CD14-positive monocyte (primary cell): ENCODE data around the gene PCDHAC1. TPM values are rescaled to one million over a fixed set of nuclear protein-coding genes. Genes with fewer than 3 reads are reported as not detected.

Experiments
- DNase-seq, 3 donors: peaks; one replicate each; pipeline ENCODE4 v3.0.0-alpha.2; 2011 to 2022
- H2AFZ ChIP-seq: 2 replicates; pipeline ENCODE4 v1.6.0; 2012; ENCODE audit warnings: mild to moderate bottlenecking, low read depth, low read length, inconsistent platforms; ENCODE audit not compliant: insufficient read depth, poor library complexity, severe bottlenecking
- H3K27ac ChIP-seq, 2 donors: 1 replicate in 1 of 2; 2 replicates in 1 of 2; pipeline ENCODE4 v1.5.1; 2012 to 2013; ENCODE audit warnings: low read length in 2 of 2, control low read depth in 1 of 2, inconsistent platforms in 1 of 2, low read depth in 1 of 2, mild to moderate bottlenecking in 1 of 2
- H3K27me3 ChIP-seq, 2 donors: one replicate each; pipeline versions ENCODE4 v1.6.0 to v1.6.1; 2011 to 2013; ENCODE audit warnings: low read length in 2 of 2; ENCODE audit not compliant: control insufficient read depth in 2 of 2, insufficient read depth in 2 of 2
- H3K36me3 ChIP-seq, 2 donors: replicated peaks in 1 of 2; 1 replicate in 1 of 2; 2 replicates in 1 of 2; pipeline versions ENCODE4 v1.5.1 to v1.6.1; 2012 to 2013; ENCODE audit warnings: low read length in 2 of 2, control low read depth in 1 of 2, inconsistent platforms in 1 of 2, mild to moderate bottlenecking in 1 of 2; ENCODE audit not compliant: insufficient read depth in 2 of 2, control insufficient read depth in 1 of 2
- H3K4me1 ChIP-seq, 2 donors: 1 replicate in 1 of 2; 2 replicates in 1 of 2; pipeline versions ENCODE4 v1.5.1 to v1.6.1; 2012 to 2013; ENCODE audit warnings: low read length in 2 of 2, control low read depth in 1 of 2, inconsistent platforms in 1 of 2, mild to moderate bottlenecking in 1 of 2, moderate library complexity in 1 of 2; ENCODE audit not compliant: insufficient read depth in 2 of 2, control insufficient read depth in 1 of 2
- H3K4me2 ChIP-seq: replicated peaks from 2 replicates; pipeline ENCODE3; 2012; ENCODE audit warnings: low read length, moderate library complexity, mild to moderate bottlenecking; ENCODE audit not compliant: poor library complexity, severe bottlenecking; ENCODE audit errors: extremely low read depth
- H3K4me3 ChIP-seq, 3 experiments: fragments of 200-600 bp in 1 of 3; sonication (generic) in 1 of 3; replicated peaks in 1 of 3; 1 replicate in 2 of 3; 2 replicates in 1 of 3; pipeline ENCODE4 v1.5.1; 2011 to 2013; ENCODE audit warnings: low read length in 3 of 3, mild to moderate bottlenecking in 3 of 3, control low read depth in 2 of 3, low read depth in 2 of 3, inconsistent platforms in 1 of 3, moderate library complexity in 1 of 3
- H3K79me2 ChIP-seq: 2 replicates; pipeline ENCODE4 v1.6.0; 2012; ENCODE audit warnings: mild to moderate bottlenecking, control low read depth, inconsistent platforms, low read length, moderate library complexity; ENCODE audit not compliant: insufficient read depth
- H3K9ac ChIP-seq: 2 replicates; pipeline ENCODE4 v1.6.0; 2017; ENCODE audit warnings: low read length, mild to moderate bottlenecking; ENCODE audit not compliant: insufficient read depth, poor library complexity, severe bottlenecking
- H3K9me3 ChIP-seq, 2 donors: replicated peaks in 1 of 2; 1 replicate in 1 of 2; 2 replicates in 1 of 2; pipeline versions ENCODE4 v1.5.1 to v1.6.1; 2012 to 2013; ENCODE audit warnings: low read length in 2 of 2, control low read depth in 1 of 2; ENCODE audit not compliant: control insufficient read depth in 1 of 2, insufficient read depth in 1 of 2
- H4K20me1 ChIP-seq: 2 replicates; pipeline ENCODE4 v1.6.0; 2012; ENCODE audit warnings: mild to moderate bottlenecking, low read length, control low read depth, moderate library complexity; ENCODE audit not compliant: insufficient read depth
- H3K27ac Mint-ChIP-seq, 7 donors: one replicate each; pipeline ENCODE4 v1.8.0; 2020; ENCODE audit warnings: mild to moderate bottlenecking in 7 of 7, mixed read lengths in 7 of 7, moderate library complexity in 6 of 7, inconsistent platforms in 2 of 7
- H3K27me3 Mint-ChIP-seq, 3 donors: one replicate each; pipeline ENCODE4 v1.8.0; 2021 to 2022; ENCODE audit warnings: low read depth in 3 of 3, mild to moderate bottlenecking in 3 of 3, mixed read lengths in 3 of 3, moderate library complexity in 3 of 3, inconsistent platforms in 1 of 3
- H3K36me3 Mint-ChIP-seq, 2 donors: one replicate each; pipeline ENCODE4 v1.8.0; 2020; ENCODE audit warnings: mixed read lengths in 2 of 2, inconsistent platforms in 1 of 2, mild to moderate bottlenecking in 1 of 2
- H3K4me1 Mint-ChIP-seq: one replicate; pipeline ENCODE4 v1.8.0; 2020; ENCODE audit warnings: mild to moderate bottlenecking, mixed read lengths
- H3K4me3 Mint-ChIP-seq, 2 donors: one replicate each; pipeline ENCODE4 v1.8.0; 2020; ENCODE audit warnings: mild to moderate bottlenecking in 2 of 2, mixed read lengths in 2 of 2, moderate library complexity in 1 of 2
- H3K9me3 Mint-ChIP-seq, 7 donors: one replicate each; pipeline ENCODE4 v1.8.0; 2020 to 2022; ENCODE audit warnings: mixed read lengths in 7 of 7, mild to moderate bottlenecking in 6 of 7, moderate library complexity in 6 of 7, inconsistent platforms in 2 of 7
- WGBS: methylation state at CpG from one replicate; pipeline ENCODE4 v1.1.5; 2013; ENCODE audit warnings: missing lambda C conversion rate; ENCODE audit not compliant: insufficient coverage; 5-methylcytosine and 5-hydroxymethylcytosine counted together
- intact Hi-C, 2 donors: fragments of 100-400 bp; cut with micrococcal nuclease; formaldehyde crosslinking; loops; one replicate each; pipeline versions ENCODE4 v1.15.0 to v1.15.1; 2023
- polyA plus RNA-seq, 3 donors: library from polyadenylated mRNA; depleted of rRNA in 1 of 3; unstranded in 2 of 3; stranded (reverse) in 1 of 3; fragments of 300-500 nt in 2 of 3; fragments of >200 nt in 1 of 3; fragmentation: Illumina TruSeq in 2 of 3; gene quantifications; 1 replicate in 2 of 3; 2 replicates in 1 of 3; pipeline ENCODE4 v1.2.3, GENCODE V29; 2012 to 2021
- TF ChIP-seq, protein P1 (sequence below): fragments of 200-600 bp; IDR thresholded peaks from one replicate; pipeline ENCODE4 v1.8.0; 2022; ENCODE audit warnings: antibody characterized with exemption, mild to moderate bottlenecking

PCDHAC1 gene
- polyA plus RNA-seq, 3 donors, result not detected

DNA sequence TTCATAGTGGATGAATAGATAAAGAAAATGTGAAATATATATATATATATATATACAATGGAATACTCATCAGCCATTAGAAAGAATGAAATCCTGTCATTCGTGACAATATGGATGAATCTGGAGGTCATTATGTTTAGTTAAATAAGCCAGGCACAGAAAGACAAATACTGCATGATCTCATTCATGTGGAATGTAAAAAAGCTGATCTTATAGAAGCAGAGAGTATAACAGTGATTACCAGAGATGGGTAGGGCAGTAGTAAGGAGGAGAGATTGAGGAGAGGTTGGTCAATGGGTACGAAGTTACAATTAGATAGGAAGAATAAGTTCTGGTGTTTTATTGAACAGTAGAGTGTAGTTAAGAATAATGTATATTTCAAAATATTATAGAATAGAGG, 20.5 kb downstream of the PCDHAC1 start:
- WGBS, result 71% methylated on average over 1 of the region's 2 CpGs
- intact Hi-C loops, result no loop called here
- Histone ChIP-seq H3K36me3 (no peaks in the 10 kb centered on the region), H3K9ac (no peak overlapping the region), H3K79me2 (no peaks in the 10 kb centered on the region), H3K4me1 (no peaks in the 10 kb centered on the region), H4K20me1 (no peaks in the 10 kb centered on the region), H3K4me3 (no peak overlapping the region), H3K27ac (no peak overlapping the region), H3K4me2 (no peak overlapping the region), H2AFZ (no peak overlapping the region), H3K27me3 (no peaks in the 10 kb centered on the region), H3K9me3 (peaks cover 10% of the 10 kb centered on the region in 2 donors)
- Mint-ChIP-seq H3K4me1 (no peaks in the 10 kb centered on the region), H3K9me3 (peaks cover 3 to 13% (median 10%) of the 10 kb centered on the region in 7 donors), H3K27ac (no peak overlapping the region), H3K4me3 (no peak overlapping the region), H3K36me3 (no peaks in the 10 kb centered on the region), H3K27me3 (no peaks in the 10 kb centered on the region)
- no peak for DNase-seq
- TF ChIP-seq, protein P1, sequence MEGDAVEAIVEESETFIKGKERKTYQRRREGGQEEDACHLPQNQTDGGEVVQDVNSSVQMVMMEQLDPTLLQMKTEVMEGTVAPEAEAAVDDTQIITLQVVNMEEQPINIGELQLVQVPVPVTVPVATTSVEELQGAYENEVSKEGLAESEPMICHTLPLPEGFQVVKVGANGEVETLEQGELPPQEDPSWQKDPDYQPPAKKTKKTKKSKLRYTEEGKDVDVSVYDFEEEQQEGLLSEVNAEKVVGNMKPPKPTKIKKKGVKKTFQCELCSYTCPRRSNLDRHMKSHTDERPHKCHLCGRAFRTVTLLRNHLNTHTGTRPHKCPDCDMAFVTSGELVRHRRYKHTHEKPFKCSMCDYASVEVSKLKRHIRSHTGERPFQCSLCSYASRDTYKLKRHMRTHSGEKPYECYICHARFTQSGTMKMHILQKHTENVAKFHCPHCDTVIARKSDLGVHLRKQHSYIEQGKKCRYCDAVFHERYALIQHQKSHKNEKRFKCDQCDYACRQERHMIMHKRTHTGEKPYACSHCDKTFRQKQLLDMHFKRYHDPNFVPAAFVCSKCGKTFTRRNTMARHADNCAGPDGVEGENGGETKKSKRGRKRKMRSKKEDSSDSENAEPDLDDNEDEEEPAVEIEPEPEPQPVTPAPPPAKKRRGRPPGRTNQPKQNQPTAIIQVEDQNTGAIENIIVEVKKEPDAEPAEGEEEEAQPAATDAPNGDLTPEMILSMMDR, result no peak

DNA sequence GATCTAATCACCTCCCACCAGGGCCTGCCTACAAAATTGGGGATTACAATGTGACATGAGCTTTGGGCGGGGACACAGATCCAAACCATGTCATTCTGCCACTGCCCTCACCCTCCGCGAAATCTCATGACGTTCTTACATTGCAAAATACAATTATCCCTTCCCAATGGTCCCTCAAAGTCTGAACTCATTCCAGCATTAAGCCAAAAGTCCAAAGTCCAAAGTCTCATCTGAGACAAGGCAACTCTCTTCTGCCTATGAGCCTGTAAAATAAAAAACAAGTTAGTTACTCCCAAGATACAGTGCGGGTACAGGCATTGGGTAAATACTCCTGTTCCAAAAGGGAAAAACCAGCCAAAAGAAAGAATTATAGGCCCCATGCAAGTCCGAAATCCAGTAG, 25.5 kb downstream of the PCDHAC1 start:
- H3K27me3 Mint-ChIP-seq, result peaks cover 0 to 3% (median 0%) of the 10 kb centered on the region in 3 donors
- Histone ChIP-seq H3K4me3 (no peak overlapping the region), H3K4me2 (no peak overlapping the region), H3K9me3 (peaks cover 6 to 12% of the 10 kb centered on the region in 2 donors), H3K4me1 (no peaks in the 10 kb centered on the region), H3K36me3 (no peaks in the 10 kb centered on the region), H2AFZ (no peak overlapping the region), H3K79me2 (no peaks in the 10 kb centered on the region), H3K27ac (no peak overlapping the region), H3K9ac (no peak overlapping the region), H4K20me1 (no peaks in the 10 kb centered on the region), H3K27me3 (no peaks in the 10 kb centered on the region)
- H3K27ac Mint-ChIP-seq, result no peak overlapping the region
- DNase-seq, result no peak
- H3K4me1 Mint-ChIP-seq, result no peaks in the 10 kb centered on the region
- H3K9me3 Mint-ChIP-seq, result peaks cover 8 to 23% (median 11%) of the 10 kb centered on the region in 7 donors
- H3K36me3 Mint-ChIP-seq, result no peaks in the 10 kb centered on the region
- H3K4me3 Mint-ChIP-seq, result no peak overlapping the region
- TF ChIP-seq, protein P1, result no peak
- intact Hi-C loops, result no loop called here
- WGBS, result 68% methylated on average over 4 of the region's 6 CpGs
